HepG2 (cell line): ENCODE data around the gene HJURP. TPM values are rescaled to one million over a fixed set of nuclear protein-coding genes. Genes with fewer than 3 reads are reported as not detected.

Experiments
- ATAC-seq: fragments of 200-7000 bp; cut with Tn5 transposase; 3 replicates; pipeline ENCODE4 v1.9.1; 2020; ENCODE audit warnings: mild to moderate bottlenecking, moderate library complexity
- BruUV-seq: library from RNA; stranded (reverse); fragments of 400-500 nt; replicated peaks from 2 replicates; lab custom pipeline; 2021; lab: Mats Ljungman, UMichigan
- CTCF ChIA-PET: fragments of 300-600 bp; formaldehyde crosslinking; extraction: SDS; loops from one replicate; lab custom pipeline; 2021; ENCODE audit warnings: low total read pairs, inconsistent platforms, low intra/inter-chr PET ratio; lab: Yijun Ruan, JAX
- POLR2A ChIA-PET: fragments of 350-600 bp; sonication (Branson Sonifier 250); formaldehyde crosslinking; loops from one replicate; lab custom pipeline; 2020; ENCODE audit warnings: antibody characterized with exemption, inconsistent platforms; lab: Yijun Ruan, JAX
- DNase-seq: peaks from one replicate; pipeline ENCODE4 v3.0.0-alpha.2; 2015; ENCODE audit warnings: low spot score
- FAIRE-seq: peaks from 3 replicates; lab custom pipeline; 2011; peaks lifted over from hg19 to GRCh38; lab: Jason Lieb, UNC
- H2AFZ ChIP-seq: one replicate; pipeline ENCODE4 v1.6.1; 2011; ENCODE audit warnings: low read length, inconsistent platforms
- H3K27ac ChIP-seq: fragments of 300-600 bp; 3 replicates; pipeline ENCODE4 v1.8.0; 2011; ENCODE audit warnings: mixed run types, mild to moderate bottlenecking, mixed read lengths, low read length, inconsistent platforms; ENCODE audit not compliant: insufficient read depth; ENCODE audit errors: extremely low read length
- H3K27me3 ChIP-seq, 2 experiments: fragments of 200-600 bp in 1 of 2; 2 replicates in 1 of 2; 3 replicates in 1 of 2; pipeline versions ENCODE4 v1.6.0 to v1.8.0; 2011; ENCODE audit warnings: low read length in 2 of 2, mild to moderate bottlenecking in 2 of 2, moderate library complexity in 2 of 2, inconsistent platforms in 1 of 2; ENCODE audit not compliant: insufficient read depth in 2 of 2, control insufficient read depth in 1 of 2
- H3K36me3 ChIP-seq, 2 experiments: fragments of 200-600 bp in 1 of 2; replicated peaks in 1 of 2; 2 replicates in 1 of 2; 3 replicates in 1 of 2; pipeline versions ENCODE4 v1.5.1 to v1.8.0; 2011; ENCODE audit warnings: low read length in 2 of 2, inconsistent platforms in 1 of 2; ENCODE audit not compliant: insufficient read depth in 2 of 2, control insufficient read depth in 1 of 2
- H3K4me1 ChIP-seq: 2 replicates; pipeline ENCODE4 v1.5.1; 2012; ENCODE audit warnings: low read length, inconsistent platforms; ENCODE audit not compliant: insufficient read depth
- H3K4me2 ChIP-seq: 2 replicates; pipeline ENCODE4 v1.6.0; 2011; ENCODE audit warnings: low read depth, low read length, inconsistent platforms
- H3K4me3 ChIP-seq, 3 experiments: fragments of 200-600 bp in 1 of 3; sonication (generic), shearing (Covaris generic) in 1 of 3; replicated peaks in 1 of 3; 2 replicates each; pipeline ENCODE4 v1.5.1; 2011 to 2016; ENCODE audit warnings: low read length in 3 of 3, inconsistent platforms in 2 of 3, low read depth in 2 of 3, mild to moderate bottlenecking in 2 of 3, control low read depth in 1 of 3, mixed read lengths in 1 of 3; ENCODE audit not compliant: insufficient read depth in 1 of 3
- H3K79me2 ChIP-seq: one replicate; pipeline ENCODE4 v1.6.1; 2011; ENCODE audit warnings: low read length, inconsistent platforms; ENCODE audit not compliant: insufficient read depth
- H3K9ac ChIP-seq: 2 replicates; pipeline ENCODE4 v1.6.0; 2011; ENCODE audit warnings: mild to moderate bottlenecking, low read depth, low read length, inconsistent platforms; ENCODE audit not compliant: insufficient read depth
- H3K9me3 ChIP-seq: 2 replicates; pipeline ENCODE4 v1.5.1; 2012; ENCODE audit warnings: mild to moderate bottlenecking, low read length
- H4K20me1 ChIP-seq: 2 replicates; pipeline ENCODE4 v1.6.0; 2011; ENCODE audit warnings: inconsistent platforms, mild to moderate bottlenecking, low read length, moderate library complexity; ENCODE audit not compliant: insufficient read depth
- CBX5 ChIP-seq: sonication (generic); formaldehyde crosslinking; IDR thresholded peaks from 2 replicates; pipeline ENCODE4 v1.4.0; 2020; ENCODE audit warnings: missing genetic modification reagents, borderline replicate concordance
- MEIS2 ChIP-seq: sonication (generic); formaldehyde crosslinking; IDR thresholded peaks from 2 replicates; pipeline ENCODE4 v1.9.0; 2021; ENCODE audit warnings: mild to moderate bottlenecking, missing genetic modification reagents
- NFE2L1 ChIP-seq: sonication (generic); formaldehyde crosslinking; IDR thresholded peaks from 2 replicates; pipeline ENCODE4 v1.4.0; 2020; ENCODE audit warnings: missing genetic modification reagents, mild to moderate bottlenecking, borderline replicate concordance
- RXRA ChIP-seq: sonication (generic); formaldehyde crosslinking; IDR thresholded peaks from 2 replicates; pipeline ENCODE4 v1.5.1; 2020; ENCODE audit warnings: missing genetic modification reagents
- ZNF138 ChIP-seq: sonication (generic); formaldehyde crosslinking; IDR thresholded peaks from 2 replicates; pipeline ENCODE4 v1.5.0; 2020; ENCODE audit warnings: mild to moderate bottlenecking, low read depth, missing genetic modification reagents
- ZNF225 ChIP-seq: sonication (generic); formaldehyde crosslinking; IDR thresholded peaks from 2 replicates; pipeline ENCODE4 v1.4.0; 2020; ENCODE audit warnings: mild to moderate bottlenecking, missing genetic modification reagents
- ZNF629 ChIP-seq: sonication (generic); formaldehyde crosslinking; conservative IDR thresholded peaks from 2 replicates; pipeline ENCODE4 v1.5.0; 2020; ENCODE audit warnings: missing genetic modification reagents
- WGBS: methylation state at CpG from one replicate; pipeline ENCODE4 v1.1.6; 2017; ENCODE audit warnings: low lambda C conversion rate; 5-methylcytosine and 5-hydroxymethylcytosine counted together
- in situ Hi-C: cut with HindIII; loops from 2 replicates; pipeline ENCODE4 v1.10.0; 2017; ENCODE audit warnings: low pct_unique_long_range_greater_than_20kb; ENCODE audit not compliant: extremely low pct_ligation_motif_present
- intact Hi-C: fragments of 100-400 bp; cut with micrococcal nuclease; formaldehyde crosslinking; loops from one replicate; pipeline ENCODE4 v1.10.0; 2022; ENCODE audit not compliant: unreplicated experiment
- polyA plus RNA-seq, 8 experiments: library from polyadenylated mRNA; depleted of rRNA in 3 of 8; stranded (reverse) in 7 of 8; unstranded in 1 of 8; fragments of >200 nt; fragmentation: Illumina TruSeq in 4 of 8; extraction: Trizol in 4 of 8; gene quantifications; 2 replicates each; pipeline versions ENCODE4 v1.2.1 to v1.2.3, GENCODE V29; 2011 to 2016; ENCODE audit warnings: low read depth in 4 of 8, missing spikeins in 1 of 8, mixed read lengths in 1 of 8; ENCODE audit not compliant: insufficient read depth in 1 of 8
- total RNA-seq, 5 experiments: library from RNA; depleted of rRNA; stranded (reverse); fragments of >200 nt; fragmentation: Illumina TruSeq; extraction: Trizol; gene quantifications; 2 replicates each; pipeline ENCODE4 v1.2.3, GENCODE V29; 2016; ENCODE audit warnings: low read depth in 1 of 5
- TF ChIP-seq, protein P1 (sequence below): sonication (generic); formaldehyde crosslinking; IDR thresholded peaks from 2 replicates; pipeline ENCODE4 v1.4.0; 2020; ENCODE audit warnings: missing genetic modification reagents, low read depth, mild to moderate bottlenecking, borderline replicate concordance
- TF ChIP-seq, protein P2 (sequence below), 2 experiments: IDR thresholded peaks; 2 replicates each; pipeline ENCODE4 v1.6.1; 2011 to 2012; ENCODE audit warnings: low read length in 2 of 2, borderline replicate concordance in 1 of 2, low read depth in 1 of 2, mild to moderate bottlenecking in 1 of 2, moderate library complexity in 1 of 2

HJURP gene
- total and polyA plus RNA-seq, 2 of the 13 experiments (the other 11 are each of a cell fraction or from before 2014, with no cell fraction given), result 36.3 to 43.9 TPM

DNA sequence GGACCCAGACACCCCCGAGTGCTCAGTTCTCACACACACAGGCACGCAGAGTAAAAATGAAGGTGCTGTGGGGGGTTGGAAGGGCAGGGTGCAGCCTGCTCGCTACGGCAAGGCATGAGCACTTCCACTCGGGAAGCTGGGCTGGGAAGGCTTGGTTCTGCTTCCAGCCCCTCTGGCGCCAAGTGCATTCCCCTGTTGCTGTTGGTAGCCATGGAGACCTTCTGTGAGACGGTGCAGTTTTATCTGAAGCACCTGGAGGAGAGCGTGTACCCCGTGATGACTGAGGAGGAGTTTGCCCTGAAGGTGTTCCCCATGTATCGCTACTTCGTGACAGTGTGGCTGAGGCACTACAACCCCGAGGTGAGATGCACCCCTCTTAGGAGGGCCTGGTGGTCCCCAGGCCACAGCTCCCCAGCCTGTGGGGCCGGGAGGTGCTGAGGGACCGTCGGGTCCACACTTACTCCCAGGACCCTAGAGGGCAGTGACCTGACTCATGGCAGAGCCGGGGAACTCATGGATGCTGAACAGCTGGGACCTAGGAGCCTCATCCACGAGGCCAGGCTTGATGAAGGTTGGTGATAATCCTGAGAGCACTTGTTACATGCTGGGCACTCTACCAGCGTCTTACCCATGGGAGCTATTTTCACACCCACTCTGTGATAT, 60.7 kb downstream of the HJURP start:
- in situ Hi-C loops (no loop called here), intact Hi-C loops (no loop called here)
- BruUV-seq, result no TSS peak
- 61% methylated on average over 17 of the region's 18 CpGs for WGBS
- H3K9me3 ChIP-seq, result no peaks in the 10 kb centered on the region
- H3K9ac ChIP-seq, result no peak overlapping the region
- H3K79me2 ChIP-seq, result no peaks in the 10 kb centered on the region
- FAIRE-seq, result no peak
- H3K27me3 ChIP-seq, result peaks cover 7 to 52% of the 10 kb centered on the region in 2 experiments; a peak in 3 of 5 replicates
- DNase-seq, result no peak
- H4K20me1 ChIP-seq, result no peaks in the 10 kb centered on the region
- POLR2A ChIA-PET, result no interaction called here
- H2AFZ ChIP-seq, result no peak overlapping the region
- TF ChIP-seq CBX5 (CRISPR knock-in tag), result no peak
- TF ChIP-seq NFE2L1 (CRISPR knock-in tag), result 0 out of 2 replicates have a peak, but pooled peaks have one; percentile 36
- TF ChIP-seq, protein P1, sequence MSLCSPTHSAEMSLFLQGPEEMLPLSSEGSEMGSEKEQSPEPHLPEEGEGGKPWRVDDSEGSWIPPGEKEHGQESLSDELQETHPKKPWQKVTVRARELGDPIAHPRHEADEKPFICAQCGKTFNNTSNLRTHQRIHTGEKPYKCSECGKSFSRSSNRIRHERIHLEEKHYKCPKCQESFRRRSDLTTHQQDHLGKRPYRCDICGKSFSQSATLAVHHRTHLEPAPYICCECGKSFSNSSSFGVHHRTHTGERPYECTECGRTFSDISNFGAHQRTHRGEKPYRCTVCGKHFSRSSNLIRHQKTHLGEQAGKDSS (CRISPR knock-in tag), result no peak
- TF ChIP-seq ZNF225 (CRISPR knock-in tag), result 0 out of 2 replicates have a peak, but pooled peaks have one; percentile 17
- 0 out of 2 replicates have a peak, but pooled peaks have one; percentile 47 for TF ChIP-seq ZNF138 (CRISPR knock-in tag)
- TF ChIP-seq MEIS2 (CRISPR knock-in tag), result no peak
- 0 out of 2 replicates have a peak, but pooled peaks have one; percentile 9 for TF ChIP-seq RXRA (CRISPR knock-in tag)
- TF ChIP-seq ZNF629 (CRISPR knock-in tag), result no peak
- TF ChIP-seq, protein P2, sequence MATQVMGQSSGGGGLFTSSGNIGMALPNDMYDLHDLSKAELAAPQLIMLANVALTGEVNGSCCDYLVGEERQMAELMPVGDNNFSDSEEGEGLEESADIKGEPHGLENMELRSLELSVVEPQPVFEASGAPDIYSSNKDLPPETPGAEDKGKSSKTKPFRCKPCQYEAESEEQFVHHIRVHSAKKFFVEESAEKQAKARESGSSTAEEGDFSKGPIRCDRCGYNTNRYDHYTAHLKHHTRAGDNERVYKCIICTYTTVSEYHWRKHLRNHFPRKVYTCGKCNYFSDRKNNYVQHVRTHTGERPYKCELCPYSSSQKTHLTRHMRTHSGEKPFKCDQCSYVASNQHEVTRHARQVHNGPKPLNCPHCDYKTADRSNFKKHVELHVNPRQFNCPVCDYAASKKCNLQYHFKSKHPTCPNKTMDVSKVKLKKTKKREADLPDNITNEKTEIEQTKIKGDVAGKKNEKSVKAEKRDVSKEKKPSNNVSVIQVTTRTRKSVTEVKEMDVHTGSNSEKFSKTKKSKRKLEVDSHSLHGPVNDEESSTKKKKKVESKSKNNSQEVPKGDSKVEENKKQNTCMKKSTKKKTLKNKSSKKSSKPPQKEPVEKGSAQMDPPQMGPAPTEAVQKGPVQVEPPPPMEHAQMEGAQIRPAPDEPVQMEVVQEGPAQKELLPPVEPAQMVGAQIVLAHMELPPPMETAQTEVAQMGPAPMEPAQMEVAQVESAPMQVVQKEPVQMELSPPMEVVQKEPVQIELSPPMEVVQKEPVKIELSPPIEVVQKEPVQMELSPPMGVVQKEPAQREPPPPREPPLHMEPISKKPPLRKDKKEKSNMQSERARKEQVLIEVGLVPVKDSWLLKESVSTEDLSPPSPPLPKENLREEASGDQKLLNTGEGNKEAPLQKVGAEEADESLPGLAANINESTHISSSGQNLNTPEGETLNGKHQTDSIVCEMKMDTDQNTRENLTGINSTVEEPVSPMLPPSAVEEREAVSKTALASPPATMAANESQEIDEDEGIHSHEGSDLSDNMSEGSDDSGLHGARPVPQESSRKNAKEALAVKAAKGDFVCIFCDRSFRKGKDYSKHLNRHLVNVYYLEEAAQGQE (IDR thresholded peaks at IDR 0.05; ENCODE audit: borderline replicate concordance in 1 of 2, low read depth in 1 of 2, low read length in 2 of 2), result no peak
- CTCF ChIA-PET, result no interaction called here
- H3K27ac ChIP-seq, result no peak overlapping the region
- no peak overlapping the region for H3K4me2 ChIP-seq
- H3K36me3 ChIP-seq, result no peaks in the 10 kb centered on the region
- H3K4me3 ChIP-seq, result no peak overlapping the region
- peak; percentile 20 for ATAC-seq
- H3K4me1 ChIP-seq, result peaks cover 14% of the 10 kb centered on the region; the same call in 1 of the 2 replicates
